Motor neuron (in vitro differentiated cells): ENCODE measurements around the gene CDH13. TPM values are rescaled to one million over a fixed set of nuclear protein-coding genes. Genes with fewer than 3 reads are reported as not detected.

Experiments
- ATAC-seq, 8 experiments: fragments of 200-7000 bp; cut with Tn5 transposase; replicated peaks in 6 of 8; 2 replicates each; pipeline ENCODE4 v1.8.0; 2021; ENCODE audit warnings: mild to moderate bottlenecking in 8 of 8, moderate library complexity in 8 of 8
- H3K27ac ChIP-seq, 2 donors: fragments of 250-450 bp; sonication (Bioruptor Pico); 2 replicates each; pipeline ENCODE4 v1.9.0; 2021; ENCODE audit warnings: antibody characterized with exemption in 2 of 2, mild to moderate bottlenecking in 2 of 2, moderate library complexity in 1 of 2
- H3K4me1 ChIP-seq, 2 donors: fragments of 250-450 bp; sonication (Bioruptor Pico); replicated peaks in 1 of 2; 2 replicates each; pipeline ENCODE4 v1.6.1; 2021; ENCODE audit warnings: antibody characterized with exemption in 2 of 2, mild to moderate bottlenecking in 2 of 2, moderate library complexity in 1 of 2
- H3K4me3 ChIP-seq, 5 donors: fragments of 250-450 bp; sonication (Bioruptor Pico); 2 replicates each; pipeline ENCODE4 v1.9.0; 2021; ENCODE audit warnings: antibody characterized with exemption in 5 of 5, mild to moderate bottlenecking in 5 of 5, moderate library complexity in 4 of 5
- WGBS, 10 experiments: fragments of 450-650 bp; shearing (Covaris generic); methylation state at CpG; one replicate each; pipeline ENCODE4 v1.0.0; 2022; 5-methylcytosine and 5-hydroxymethylcytosine counted together
- in situ Hi-C, 9 experiments: fragments of 400-800 bp; cut with MboI; loops; one replicate each; pipeline ENCODE4 v1.15.0; 2021; ENCODE audit warnings: low sequenced_read_pairs in 9 of 9, low pct_unique_long_range_greater_than_20kb in 2 of 9; ENCODE audit not compliant: unreplicated experiment in 9 of 9
- total RNA-seq, 8 experiments: library from RNA; unstranded; fragments of 300-600 nt; gene quantifications; 2 replicates each; pipeline versions ENCODE4 v1.2.3 to v1.2.4, GENCODE V29; 2022

CDH13 gene
- total RNA-seq, 8 experiments from 2014 or later = 0.42 to 10.3 (median 3.4) TPM

DNA sequence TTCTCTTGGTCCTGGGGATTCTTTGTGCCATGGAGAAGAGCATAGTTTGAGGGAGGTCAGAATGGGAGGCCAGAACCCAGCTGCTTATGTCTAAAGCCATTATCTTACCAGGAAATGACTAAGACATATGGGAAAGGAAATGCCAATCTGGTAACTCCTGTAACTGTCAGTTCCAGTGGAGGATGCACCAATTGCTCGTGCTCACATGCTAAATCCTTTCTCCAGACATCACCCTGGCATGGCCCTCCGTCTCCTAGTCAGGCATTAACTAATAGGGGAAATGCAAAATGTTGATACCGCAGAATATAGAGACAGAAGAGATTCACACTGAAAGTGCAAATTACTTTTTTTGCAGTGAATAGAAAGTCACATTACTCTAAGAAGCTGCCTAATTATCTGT is 925.5 kb downstream of the CDH13 start:
- no peak for ATAC-seq
- H3K4me1 ChIP-seq = peaks cover 18 to 30% of the 10 kb centered on the region in 2 donors
- in situ Hi-C loops = no loop called here
- no peak overlapping the region for H3K27ac ChIP-seq
- no peak overlapping the region for H3K4me3 ChIP-seq
- 0 to 100% (median 86%) methylated on average over 1 to 3 of the region's 3 CpGs; no CpG with 5 or more reads in 2 of the 10 experiments for WGBS, 10 experiments

DNA sequence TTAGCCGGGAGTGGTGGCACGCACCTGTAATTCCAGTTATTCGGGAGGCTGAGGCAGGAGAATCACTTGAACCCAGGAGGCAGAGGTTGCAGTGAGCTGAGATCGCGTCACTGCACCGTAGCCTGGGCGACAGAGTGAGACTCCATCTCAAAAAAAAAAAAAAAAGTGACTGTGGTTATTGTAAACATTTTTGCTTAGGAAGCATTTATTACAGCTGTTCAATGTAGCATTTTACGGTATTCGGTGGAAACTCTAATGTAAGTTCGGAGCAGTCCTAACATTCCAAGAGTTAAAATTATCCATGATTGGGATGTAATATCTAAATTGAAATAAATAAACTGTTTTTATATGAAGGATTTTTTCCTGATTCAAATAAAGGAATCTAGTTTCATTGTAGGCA is 926.2 kb downstream of the CDH13 start:
- no peak for ATAC-seq
- WGBS, 10 experiments = 93 to 100% (median 100%) methylated on average over 1 to 8 of the region's 10 CpGs
- Histone ChIP-seq H3K27ac (no peak overlapping the region), H3K4me1 (peaks cover 20 to 31% of the 10 kb centered on the region in 2 donors), H3K4me3 (no peak overlapping the region)
- in situ Hi-C loops = no loop called here

DNA sequence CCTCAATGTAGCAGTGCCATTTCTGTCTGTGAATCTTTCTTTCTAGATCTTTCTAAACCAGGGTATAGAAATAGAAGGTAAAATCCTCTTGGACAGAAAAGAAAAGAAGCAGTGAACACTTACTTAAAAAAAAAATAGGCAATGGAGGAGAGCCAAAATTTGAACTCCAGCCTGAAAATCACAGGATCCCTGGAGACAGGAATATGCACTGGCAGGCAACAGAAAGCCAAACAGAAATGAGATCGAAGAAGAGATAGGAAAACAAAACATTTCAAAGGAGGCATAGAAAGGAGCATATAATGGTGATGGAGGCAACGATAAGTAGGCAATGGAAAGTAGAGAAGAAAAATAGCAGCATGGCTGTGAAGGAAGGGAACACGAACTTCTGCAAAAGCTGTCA is 927.3 kb downstream of the CDH13 start:
- ATAC-seq = no peak
- Histone ChIP-seq H3K4me3 (no peak overlapping the region), H3K4me1 (peaks cover 20 to 30% of the 10 kb centered on the region in 2 donors), H3K27ac (no peak overlapping the region)
- 10 to 79% (median 56%) methylated on average over 3 of the region's 3 CpGs for WGBS, 10 experiments
- in situ Hi-C loops = no loop called here

GRCh38 chr16:83554540-83554939 is 927.8 kb downstream of the CDH13 start:
- no peak overlapping the region for H3K27ac ChIP-seq
- peak in 5 of 8 experiments; percentile 23 to 57 (median 43) for ATAC-seq
- 0 to 100% (median 89%) methylated on average over 1 of the region's 1 CpG; no CpG with 5 or more reads in 3 of the 10 experiments for WGBS, 10 experiments
- in situ Hi-C loops = no loop called here
- H3K4me1 ChIP-seq = peaks cover 16 to 26% of the 10 kb centered on the region in 2 donors
- H3K4me3 ChIP-seq = no peak overlapping the region

DNA sequence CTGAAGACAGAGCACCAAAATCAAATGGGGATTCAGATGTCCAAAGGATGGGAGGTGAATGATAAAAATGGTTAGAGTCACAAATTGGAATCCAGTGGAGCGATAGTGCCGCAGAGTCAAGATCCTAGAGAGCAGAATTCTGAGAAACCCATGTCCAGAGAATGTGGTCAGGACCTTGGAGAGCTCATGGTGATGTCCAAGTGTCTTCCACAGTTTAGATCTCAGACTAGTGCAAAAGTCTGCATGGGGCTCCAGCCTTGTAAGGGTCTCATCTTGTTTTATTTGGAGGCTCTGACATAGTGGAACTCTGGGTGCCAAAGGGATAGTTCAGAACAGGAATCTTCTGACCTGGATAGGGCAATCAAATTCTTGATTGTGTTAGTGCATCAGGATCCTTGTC is 935.1 kb downstream of the CDH13 start:
- ATAC-seq = no peak
- Histone ChIP-seq H3K27ac (no peak overlapping the region), H3K4me1 (peaks cover 8 to 11% of the 10 kb centered on the region in 2 donors), H3K4me3 (no peak overlapping the region)
- in situ Hi-C loops = no loop called here
- WGBS, 10 experiments = 83 to 100% (median 88%) methylated on average over 1 to 2 of the region's 2 CpGs; no CpG with 5 or more reads in 5 of the 10 experiments

GRCh38 chr16:83568345-83568744 is 941.6 kb downstream of the CDH13 start:
- in situ Hi-C loops = no loop called here
- Histone ChIP-seq H3K27ac (peak overlapping the region in 1 of 2 donors; percentile 6), H3K4me1 (peaks cover 19 to 30% of the 10 kb centered on the region in 2 donors), H3K4me3 (no peak overlapping the region)
- peak in 5 of 8 experiments; percentile 21 to 82 (median 72) for ATAC-seq
- 15 to 97% (median 36%) methylated on average over 3 to 7 of the region's 7 CpGs; no CpG with 5 or more reads in 4 of the 10 experiments for WGBS, 10 experiments

- in situ Hi-C loops = no loop called here
- no peak overlapping the region for H3K4me3 ChIP-seq
- no peak overlapping the region for H3K27ac ChIP-seq
- WGBS, 10 experiments = 29 to 86% (median 57%) methylated on average over 1 to 5 of the region's 6 CpGs; no CpG with 5 or more reads in 1 of the 10 experiments
- no peak for ATAC-seq
- H3K4me1 ChIP-seq = peaks cover 14 to 32% of the 10 kb centered on the region in 2 donors
These were observed 947.6 kb downstream of the CDH13 start for GRCh38 chr16:83574388-83574787.

DNA sequence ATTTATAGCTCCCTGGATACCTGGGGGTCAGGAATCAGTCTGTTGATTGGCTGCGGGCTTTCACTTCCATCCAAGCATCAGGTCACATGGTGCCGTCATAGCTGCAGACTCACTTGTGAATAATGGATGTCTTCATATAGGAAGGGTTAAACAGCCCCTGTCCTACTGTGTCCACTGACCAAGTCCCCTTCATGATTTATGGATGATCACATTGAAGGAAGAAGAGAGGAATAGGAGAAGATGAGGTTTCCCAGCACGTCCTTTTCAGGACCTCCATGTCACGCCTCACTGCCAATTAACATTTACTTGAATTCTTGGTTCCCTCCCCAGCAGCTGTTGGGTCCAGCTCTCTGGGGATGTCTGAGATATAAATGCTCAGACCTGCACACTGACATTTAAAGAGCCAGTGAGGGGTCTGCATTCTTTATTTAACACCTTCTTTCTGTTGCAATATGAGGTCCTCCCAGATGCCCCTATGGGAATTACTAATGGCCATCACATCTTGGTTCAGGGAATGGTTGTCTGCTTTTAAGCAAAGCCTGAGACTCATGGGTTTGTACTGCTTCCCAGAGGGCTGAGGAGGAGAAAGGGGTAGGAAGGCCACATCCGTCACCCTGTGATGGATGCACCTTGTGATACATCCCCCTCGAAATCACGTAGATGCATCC is 950.4 kb downstream of the CDH13 start:
- peak in 5 of 8 experiments; percentile 55 to 93 (median 92) for ATAC-seq
- in situ Hi-C loops = no loop called here
- peaks cover 14 to 33% of the 10 kb centered on the region in 2 donors for H3K4me1 ChIP-seq

DNA sequence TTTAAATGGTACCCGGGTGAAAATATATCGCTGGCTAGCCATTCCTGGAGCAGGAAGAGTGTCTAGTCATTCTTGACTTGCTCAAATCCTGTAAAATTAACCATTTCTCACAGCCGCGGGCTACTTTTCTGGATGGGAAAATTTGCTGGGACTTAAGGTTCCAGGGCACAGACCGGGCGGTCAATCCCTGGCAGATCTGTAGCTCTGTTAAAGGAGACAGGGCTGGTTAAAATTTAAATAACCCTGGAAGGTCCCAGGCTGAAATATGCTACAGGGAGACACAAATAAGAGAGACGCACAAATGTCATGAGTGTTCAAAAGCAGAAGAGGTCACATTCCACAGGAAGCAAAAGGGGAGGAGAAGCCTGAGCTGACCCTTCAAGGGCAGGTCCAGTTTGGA is 951.4 kb downstream of the CDH13 start:
- peak overlapping the region; percentile 2 to 44 for H3K27ac ChIP-seq
- ATAC-seq = no peak
- no peak overlapping the region for H3K4me3 ChIP-seq
- WGBS, 10 experiments = 60 to 100% (median 82%) methylated on average over 2 to 7 of the region's 7 CpGs; no CpG with 5 or more reads in 2 of the 10 experiments
- H3K4me1 ChIP-seq = peaks cover 19 to 33% of the 10 kb centered on the region in 2 donors
- in situ Hi-C loops = no loop called here

More for the DNA sequence above, 950.4 kb downstream of the CDH13 start:
- no peak overlapping the region for H3K4me3 ChIP-seq
- H3K27ac ChIP-seq = peak overlapping the region; percentile 2 to 44
- whole genome bisulfite sequencing, 10 experiments = 24 to 75% (median 57%) methylated on average over 2 to 7 of the region's 7 CpGs; no CpG with 5 or more reads in 4 of the 10 experiments

- in situ Hi-C loops = no loop called here
- Histone ChIP-seq H3K4me1 (peaks cover 19 to 33% of the 10 kb centered on the region in 2 donors), H3K27ac (no peak overlapping the region), H3K4me3 (no peak overlapping the region)
- WGBS, 10 experiments = 0 to 83% (median 6%) methylated on average over 1 of the region's 1 CpG; no CpG with 5 or more reads in 6 of the 10 experiments
- ATAC-seq = no peak
These were observed 952.3 kb downstream of the CDH13 start for GRCh38 chr16:83579027-83579426.

DNA sequence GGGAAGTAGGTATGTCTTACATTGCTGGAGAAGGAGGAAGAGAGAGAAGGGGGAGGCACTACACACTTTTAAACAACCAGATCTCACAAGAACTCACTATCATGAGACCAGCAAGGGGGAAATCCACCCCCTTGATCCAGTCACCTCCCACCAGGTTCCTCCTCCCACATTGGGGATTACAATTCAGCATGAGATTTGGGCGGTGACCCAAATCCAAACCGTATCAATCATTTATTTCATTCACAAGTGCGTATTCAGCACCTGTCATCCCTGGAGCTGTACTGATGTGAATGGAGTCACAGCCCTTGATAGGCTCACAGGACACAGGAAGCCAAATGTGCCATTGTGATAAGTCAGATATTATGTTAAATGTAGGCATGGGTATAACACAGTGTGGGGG is 952.7 kb downstream of the CDH13 start:
- H3K4me3 ChIP-seq = no peak overlapping the region
- WGBS, 10 experiments = 39 to 92% (median 52%) methylated on average over 2 to 3 of the region's 3 CpGs; no CpG with 5 or more reads in 4 of the 10 experiments
- in situ Hi-C loops = no loop called here
- no peak for ATAC-seq
- H3K27ac ChIP-seq = no peak overlapping the region
- peaks cover 19 to 33% of the 10 kb centered on the region in 2 donors for H3K4me1 ChIP-seq

DNA sequence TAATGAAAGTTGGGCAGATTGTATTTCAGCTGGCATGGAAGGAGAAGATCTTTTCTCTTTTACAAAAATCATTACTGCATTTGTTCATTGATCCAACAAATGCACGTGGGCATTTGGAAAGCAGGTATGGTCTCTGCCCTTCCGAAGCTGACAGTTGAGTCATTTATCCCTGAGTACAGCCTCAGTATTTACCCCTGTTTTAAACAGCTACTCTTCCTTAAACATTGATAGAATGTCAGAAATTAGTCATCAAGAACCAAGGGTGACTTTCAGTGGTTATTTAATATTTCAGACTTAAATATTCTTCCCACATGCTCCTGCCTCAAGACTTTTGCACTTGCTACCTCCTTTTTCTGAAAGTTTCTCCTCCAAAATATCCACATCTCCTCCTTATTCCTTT is 954.3 kb downstream of the CDH13 start:
- in situ Hi-C loops = no loop called here
- no peak for ATAC-seq

GRCh38 chr16:83581994-83582747 is 955.4 kb downstream of the CDH13 start:
- in situ Hi-C loops = no loop called here
- no peak overlapping the region for H3K27ac ChIP-seq
- ATAC-seq = no peak
- 37 to 100% (median 79%) methylated on average over 1 to 5 of the region's 5 CpGs; no CpG with 5 or more reads in 2 of the 10 experiments for WGBS, 10 experiments
- H3K4me1 ChIP-seq = peaks cover 32 to 44% of the 10 kb centered on the region in 2 donors
- H3K4me3 ChIP-seq = no peak overlapping the region

More for the DNA sequence above, 954.3 kb downstream of the CDH13 start:
- Histone ChIP-seq H3K4me1 (peaks cover 25 to 43% of the 10 kb centered on the region in 2 donors), H3K4me3 (no peak overlapping the region), H3K27ac (no peak overlapping the region)
- WGBS, 10 experiments = 10 to 100% (median 87%) methylated on average over 1 to 2 of the region's 2 CpGs; no CpG with 5 or more reads in 2 of the 10 experiments
